Right lobe of liver (tissue), 6 donors: Measurements from ENCODE around the gene AAR2. TPM values are rescaled to one million over a fixed set of nuclear protein-coding genes. Genes with fewer than 3 reads are reported as not detected.

Source experiments
- ATAC-seq, 4 donors: fragments of 200-7000 bp; cut with Tn5 transposase; one replicate each; pipeline ENCODE4 v1.9.1; 2020; ENCODE audit warnings: mild to moderate bottlenecking in 4 of 4, moderate library complexity in 4 of 4
- DNase-seq, 3 donors: peaks; one replicate each; pipeline ENCODE4 v3.0.0-alpha.2; 2020
- H3K27ac ChIP-seq, 3 donors: fragments of 200-600 bp; one replicate each; pipeline ENCODE4 v1.8.0; 2022
- H3K27me3 ChIP-seq, 2 donors: fragments of 200-600 bp; one replicate each; pipeline ENCODE4 v1.8.0; 2022
- H3K36me3 ChIP-seq, 4 donors: fragments of 200-600 bp; sonication (generic) in 1 of 4; one replicate each; pipeline versions ENCODE4 v1.5.1 to v1.8.0; 2017 to 2022; ENCODE audit warnings: control low read depth in 1 of 4
- H3K4me1 ChIP-seq, 4 donors: fragments of 200-600 bp; sonication (generic) in 1 of 4; one replicate each; pipeline versions ENCODE4 v1.5.1 to v1.8.0; 2017 to 2022; ENCODE audit warnings: control low read depth in 1 of 4
- H3K4me3 ChIP-seq, 3 donors: fragments of 200-600 bp; one replicate each; pipeline ENCODE4 v1.8.0; 2022
- H3K9me3 ChIP-seq, 4 donors: fragments of 200-600 bp; sonication (generic) in 1 of 4; one replicate each; pipeline versions ENCODE4 v1.5.1 to v1.8.0; 2017 to 2022; ENCODE audit warnings: control low read depth in 1 of 4
- CTCF ChIP-seq, 4 donors: fragments of 200-600 bp in 3 of 4; fragments of 450-650 bp in 1 of 4; IDR thresholded peaks; one replicate each; pipeline versions ENCODE4 v1.5.1 to v1.8.0; 2016 to 2022; ENCODE audit warnings: antibody characterized with exemption in 4 of 4, mild to moderate bottlenecking in 2 of 4
- POLR2A ChIP-seq: fragments of 450-650 bp; IDR thresholded peaks from one replicate; pipeline ENCODE4 v1.6.1; 2017; ENCODE audit warnings: antibody characterized with exemption, mild to moderate bottlenecking
- WGBS: methylation state at CpG from one replicate; pipeline ENCODE4 v1.1.6; 2018; ENCODE audit warnings: low coverage, low lambda C conversion rate; ENCODE audit not compliant: insufficient coverage; ENCODE audit errors: missing lambda C conversion rate; 5-methylcytosine and 5-hydroxymethylcytosine counted together
- intact Hi-C, 2 donors: fragments of 100-400 bp; cut with DNase I; formaldehyde crosslinking; loops; one replicate each; pipeline versions ENCODE4 v1.11.2 to v1.14.1; 2022
- total RNA-seq, 6 experiments: library from RNA; depleted of rRNA in 2 of 6; stranded (reverse); fragments of >200 nt in 2 of 6; fragmentation: NEBNext Ultra II Directional in 3 of 6; extraction: Animal tissue kit (Norgen Biotek cat#: 25700) in 3 of 6; gene quantifications; one replicate each; pipeline versions ENCODE4 v1.1.0 to v1.2.4, GENCODE V29; 2016 to 2023
- donor health status: DM: no; HTN: yes; CAD: no.
- donor health status: DM: no; HTN: no; CAD: no.
- donor health status: DM: no; HTN: no; CAD: no.
- donor health status: DM: no; HTN: yes; CAD: no.
- donor health status: DM: no; HTN: yes; CAD: no.

The AAR2 gene
- total RNA-seq, 6 experiments from 2014 or later, result 11.8 to 16.7 (median 13.5) TPM

- Histone ChIP-seq H3K4me3 (no peak overlapping the region), H3K27ac (no peak overlapping the region), H3K4me1 (no peaks in the 10 kb centered on the region), H3K27me3 (no peaks in the 10 kb centered on the region), H3K9me3 (no peaks in the 10 kb centered on the region), H3K36me3 (peaks cover 0 to 2% (median 0%) of the 10 kb centered on the region in 4 donors)
- ATAC-seq, result no peak
- 86% methylated on average over 13 of the region's 17 CpGs for WGBS
- TF ChIP-seq POLR2A (no peak), CTCF (IDR thresholded peaks at IDR 0.05) (no peak)
- DNase-seq, result no peak
- intact Hi-C loops, result no loop called here
Observed at GRCh38 chr20:36219671-36220220, 16.5 kb upstream of the AAR2 start.

GRCh38 chr20:36225666-36226065 lies 10.6 kb upstream of the AAR2 start:
- no peaks in the 10 kb centered on the region for H3K36me3 ChIP-seq
- ATAC-seq (no peak), DNase-seq (no peak)
- no peaks in the 10 kb centered on the region for H3K27me3 ChIP-seq
- TF ChIP-seq CTCF (IDR thresholded peaks at IDR 0.05) (no peak), POLR2A (no peak)
- H3K27ac ChIP-seq, result no peak overlapping the region
- no peaks in the 10 kb centered on the region for H3K9me3 ChIP-seq
- H3K4me3 ChIP-seq, result no peak overlapping the region
- intact Hi-C loops, result no loop called here
- H3K4me1 ChIP-seq, result no peaks in the 10 kb centered on the region
- 79% methylated on average over 5 of the region's 7 CpGs for WGBS

GRCh38 chr20:36228770-36229169 lies 7.5 kb upstream of the AAR2 start:
- intact Hi-C loops, result no loop called here
- DNase-seq, result no peak
- H3K27me3 ChIP-seq, result no peaks in the 10 kb centered on the region
- H3K4me1 ChIP-seq, result no peaks in the 10 kb centered on the region
- H3K4me3 ChIP-seq, result no peak overlapping the region
- no peak overlapping the region for H3K27ac ChIP-seq
- no peaks in the 10 kb centered on the region for H3K9me3 ChIP-seq
- TF ChIP-seq POLR2A (no peak), CTCF (IDR thresholded peaks at IDR 0.05) (no peak)
- no peaks in the 10 kb centered on the region for H3K36me3 ChIP-seq
- no peak for ATAC-seq
- 47% methylated on average over 5 of the region's 6 CpGs for WGBS

GRCh38 chr20:36230019-36230418 lies 6.3 kb upstream of the AAR2 start:
- ATAC-seq, result no peak
- intact Hi-C loops, result no loop called here
- Histone ChIP-seq H3K36me3 (no peaks in the 10 kb centered on the region), H3K27ac (no peak overlapping the region), H3K4me3 (no peak overlapping the region), H3K9me3 (no peaks in the 10 kb centered on the region), H3K27me3 (no peaks in the 10 kb centered on the region), H3K4me1 (no peaks in the 10 kb centered on the region)
- DNase-seq, result no peak
- whole genome bisulfite sequencing, result 46% methylated on average over 3 of the region's 3 CpGs
- TF ChIP-seq POLR2A (no peak), CTCF (IDR thresholded peaks at IDR 0.05) (no peak)

- Histone ChIP-seq H3K4me3 (no peak overlapping the region), H3K36me3 (no peaks in the 10 kb centered on the region), H3K27ac (no peak overlapping the region), H3K9me3 (no peaks in the 10 kb centered on the region), H3K27me3 (no peaks in the 10 kb centered on the region), H3K4me1 (peaks cover 0 to 6% (median 0%) of the 10 kb centered on the region in 4 donors)
- intact Hi-C loops, result no loop called here
- TF ChIP-seq CTCF (IDR thresholded peaks at IDR 0.05) (no peak), POLR2A (no peak)
- no peak for DNase-seq
- ATAC-seq, result no peak
- 80% methylated on average over 1 of the region's 7 CpGs for WGBS
Observed at GRCh38 chr20:36231331-36231730, 4.9 kb upstream of the AAR2 start.
